ENCODE results near the gene CHST12.

The CHST12 gene

DNA sequence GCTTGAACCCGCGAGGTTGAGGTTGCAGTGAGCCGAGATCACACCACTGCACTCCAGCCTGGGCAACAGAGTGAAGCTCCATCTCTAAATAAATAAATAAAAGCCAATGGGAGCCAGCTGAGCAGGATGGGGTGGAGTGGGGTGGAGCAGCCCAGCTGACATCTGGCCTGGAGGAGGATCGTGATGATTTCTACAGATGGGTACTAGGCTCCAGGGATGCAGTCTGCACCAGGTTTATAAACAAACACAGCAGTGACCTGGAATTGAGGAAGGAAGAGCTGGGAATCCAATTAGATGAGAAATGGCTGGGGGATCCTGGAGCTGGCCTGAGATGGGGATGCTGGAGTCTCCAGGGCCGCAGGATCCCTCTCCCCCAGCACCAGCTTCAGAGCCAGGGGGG, 80.1 kb downstream of the CHST12 start:
- DNase-seq: no peak

DNA sequence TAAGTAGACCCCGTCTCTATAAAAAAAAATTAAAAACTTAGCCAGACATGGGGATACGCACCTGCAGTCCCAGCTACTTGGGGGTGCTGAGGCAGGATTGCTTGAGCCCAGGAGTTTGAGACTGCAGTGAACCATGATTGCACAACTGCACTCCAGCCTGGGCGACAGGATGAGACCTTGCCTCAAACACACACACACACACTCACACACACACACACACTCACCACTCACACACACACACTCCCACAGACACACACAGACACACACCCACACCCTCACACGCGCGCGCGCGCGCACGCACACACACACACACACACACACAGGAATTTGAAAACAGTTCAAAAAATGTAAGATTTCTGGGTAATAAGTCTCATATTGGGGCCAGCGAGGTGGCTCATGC, 81.5 kb downstream of the CHST12 start:
- DNase-seq: no peak

DNA sequence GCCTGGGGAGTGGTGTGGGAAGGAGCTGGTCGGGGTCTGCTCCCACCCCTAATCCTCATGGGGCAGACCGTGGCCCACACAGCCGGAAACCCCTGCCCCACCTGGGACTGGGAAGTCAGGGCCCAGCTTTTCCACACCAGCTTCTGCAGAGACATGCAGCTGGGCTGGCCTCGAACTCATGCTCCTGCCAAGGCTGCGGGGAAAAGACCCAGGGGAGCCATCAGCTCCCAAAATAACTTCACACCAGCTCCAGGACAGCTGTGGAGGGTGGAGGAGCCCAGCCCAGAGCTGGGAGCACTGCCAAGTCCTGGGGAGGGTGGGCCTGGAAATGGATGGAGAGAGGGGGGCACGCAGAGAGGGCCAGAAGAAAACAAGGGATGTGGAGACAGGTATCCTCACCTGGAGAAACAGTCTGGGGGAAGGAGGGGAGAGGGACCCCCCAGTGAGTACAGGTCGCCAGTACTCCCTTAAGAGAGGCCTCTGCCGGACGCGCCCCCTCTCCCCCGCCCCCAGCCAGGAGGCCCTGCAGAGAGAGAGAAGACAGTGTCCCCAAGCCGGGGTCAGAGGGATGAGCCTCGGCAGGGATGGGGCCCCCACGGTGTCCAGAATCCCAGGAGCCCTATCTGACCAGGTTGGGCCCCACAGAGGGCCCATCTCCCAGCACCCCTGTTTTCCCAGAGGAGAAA, 84.3 kb downstream of the CHST12 start:
- DNase-seq: peak; percentile 43

DNA sequence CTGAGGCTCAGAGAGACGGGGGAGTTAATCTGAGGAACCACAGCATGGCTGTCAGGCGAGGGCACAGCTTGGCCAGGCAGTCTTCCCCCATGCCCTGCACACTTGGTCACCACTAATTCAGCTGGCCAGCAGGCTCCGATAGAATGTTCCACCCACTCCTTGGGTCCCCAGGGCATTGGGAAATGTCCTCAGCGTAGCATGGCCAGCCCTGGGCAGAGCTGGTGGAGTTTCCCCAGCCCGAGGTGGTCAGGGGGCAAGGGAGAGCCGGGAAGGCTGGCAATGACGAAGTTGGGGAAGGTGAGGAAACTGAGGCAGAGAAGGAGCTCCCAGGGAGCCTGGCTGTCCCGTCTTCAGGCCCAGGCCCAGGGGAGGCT, 84.8 kb downstream of the CHST12 start:
- DNase-seq: no peak

DNA sequence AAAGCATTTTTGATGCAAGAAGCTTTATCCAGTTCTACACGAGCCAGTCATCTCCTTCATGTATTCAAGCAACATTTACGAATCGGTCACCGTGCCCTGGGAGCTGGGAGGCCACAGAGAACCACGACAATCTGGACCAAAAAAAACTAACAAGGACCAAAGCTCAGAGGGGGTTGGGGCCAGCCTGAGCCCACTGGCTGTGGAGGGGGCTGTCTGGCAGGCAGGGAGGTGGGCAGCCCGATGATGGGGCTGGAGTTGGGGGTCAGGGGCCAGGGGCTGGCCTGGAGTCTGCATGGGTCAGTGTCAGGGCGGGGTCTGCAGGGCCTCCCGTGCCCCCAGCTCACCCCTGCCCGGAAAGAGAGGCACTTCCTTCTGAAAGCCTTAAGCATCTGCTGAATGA, 85.3 kb downstream of the CHST12 start:
- no peak for DNase-seq

DNA sequence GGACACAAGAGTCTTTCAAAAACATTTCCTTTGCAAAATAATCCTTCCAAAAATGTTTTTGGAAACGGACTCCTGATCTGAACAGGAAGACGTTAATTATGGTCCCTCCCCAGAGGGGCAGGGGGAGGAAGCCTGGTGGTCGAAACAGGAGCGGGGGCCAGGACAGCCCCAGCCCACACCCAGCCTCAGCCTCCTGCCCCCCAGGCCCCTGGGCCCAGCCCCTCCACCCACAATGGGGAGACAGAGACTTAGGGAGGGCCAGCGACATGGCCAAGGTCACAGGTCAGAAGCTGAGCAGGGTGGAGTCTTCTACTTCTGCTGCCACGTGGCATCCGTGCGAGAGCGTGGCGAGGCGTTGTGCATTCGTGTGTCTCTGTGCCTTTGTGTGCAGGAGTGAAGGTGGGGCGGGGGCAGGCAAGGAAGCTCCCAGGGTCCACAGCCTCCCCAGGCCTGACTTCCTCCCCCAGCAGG, 86.8 kb downstream of the CHST12 start:
- DNase-seq: no peak

DNA sequence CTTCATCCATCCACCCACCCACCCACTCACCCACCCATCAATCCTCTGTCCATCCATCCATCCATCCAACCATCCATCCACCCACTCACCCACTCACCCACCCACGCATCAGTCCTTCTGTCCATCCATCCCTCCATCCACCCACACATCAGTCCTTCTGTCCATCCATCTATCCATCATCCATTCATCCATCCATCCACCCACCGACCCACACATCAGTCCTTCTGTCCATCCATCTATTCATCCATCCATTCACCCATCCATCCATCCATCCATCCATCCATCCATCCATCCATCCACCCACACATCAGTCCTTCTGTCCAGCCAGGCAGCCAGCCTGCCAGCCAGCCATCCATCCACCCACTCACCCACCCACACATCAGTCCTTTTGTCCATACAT, 88.6 kb downstream of the CHST12 start:
- no peak for DNase-seq

DNA sequence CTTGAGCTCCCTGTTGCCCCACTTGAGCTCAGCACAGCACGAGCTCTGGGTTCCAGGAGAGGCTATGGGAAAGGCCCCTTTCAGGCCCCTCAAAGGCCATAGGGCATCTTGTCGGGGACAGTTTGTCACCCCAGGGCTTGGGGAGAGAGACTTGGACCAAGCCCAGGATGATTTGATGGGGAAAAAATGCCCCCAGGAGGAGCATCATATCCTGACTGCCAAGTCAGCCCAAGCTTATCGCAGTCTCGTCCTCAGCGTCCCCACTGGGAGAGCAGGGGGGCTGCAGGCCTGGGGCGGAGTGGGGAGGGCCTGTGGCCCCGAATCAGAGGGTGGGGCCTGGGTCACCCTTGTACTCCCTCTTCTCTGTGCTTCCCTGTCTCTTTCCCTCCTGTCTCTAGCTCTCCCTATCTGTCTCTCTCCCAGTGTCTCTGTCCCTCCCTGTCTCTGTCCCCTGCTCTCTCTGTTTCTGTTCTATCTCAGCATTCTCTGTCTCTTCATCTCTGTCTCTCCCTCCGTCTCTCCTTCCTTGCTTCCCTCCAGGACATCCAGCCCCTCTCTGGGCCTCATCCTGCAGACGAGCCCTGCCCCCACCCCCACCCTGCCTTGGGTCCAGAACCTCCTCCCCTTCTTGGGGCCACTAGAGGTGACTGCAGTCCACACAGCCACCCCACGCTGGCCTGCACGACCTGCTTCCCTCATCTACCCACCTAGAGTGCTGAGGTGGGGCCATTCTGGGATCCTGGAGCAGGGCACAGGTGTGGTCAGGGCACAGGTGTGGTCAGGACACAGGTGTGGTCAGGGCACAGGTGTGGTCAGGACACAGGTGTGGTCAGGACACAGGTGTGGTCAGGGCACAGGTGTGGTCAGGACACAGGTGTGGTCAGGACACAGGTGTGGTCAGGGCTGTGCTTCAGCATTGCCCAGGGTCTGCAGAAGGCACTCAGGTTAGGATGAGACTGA, 90.1 kb downstream of the CHST12 start:
- peak; percentile 58 for DNase-seq

DNA sequence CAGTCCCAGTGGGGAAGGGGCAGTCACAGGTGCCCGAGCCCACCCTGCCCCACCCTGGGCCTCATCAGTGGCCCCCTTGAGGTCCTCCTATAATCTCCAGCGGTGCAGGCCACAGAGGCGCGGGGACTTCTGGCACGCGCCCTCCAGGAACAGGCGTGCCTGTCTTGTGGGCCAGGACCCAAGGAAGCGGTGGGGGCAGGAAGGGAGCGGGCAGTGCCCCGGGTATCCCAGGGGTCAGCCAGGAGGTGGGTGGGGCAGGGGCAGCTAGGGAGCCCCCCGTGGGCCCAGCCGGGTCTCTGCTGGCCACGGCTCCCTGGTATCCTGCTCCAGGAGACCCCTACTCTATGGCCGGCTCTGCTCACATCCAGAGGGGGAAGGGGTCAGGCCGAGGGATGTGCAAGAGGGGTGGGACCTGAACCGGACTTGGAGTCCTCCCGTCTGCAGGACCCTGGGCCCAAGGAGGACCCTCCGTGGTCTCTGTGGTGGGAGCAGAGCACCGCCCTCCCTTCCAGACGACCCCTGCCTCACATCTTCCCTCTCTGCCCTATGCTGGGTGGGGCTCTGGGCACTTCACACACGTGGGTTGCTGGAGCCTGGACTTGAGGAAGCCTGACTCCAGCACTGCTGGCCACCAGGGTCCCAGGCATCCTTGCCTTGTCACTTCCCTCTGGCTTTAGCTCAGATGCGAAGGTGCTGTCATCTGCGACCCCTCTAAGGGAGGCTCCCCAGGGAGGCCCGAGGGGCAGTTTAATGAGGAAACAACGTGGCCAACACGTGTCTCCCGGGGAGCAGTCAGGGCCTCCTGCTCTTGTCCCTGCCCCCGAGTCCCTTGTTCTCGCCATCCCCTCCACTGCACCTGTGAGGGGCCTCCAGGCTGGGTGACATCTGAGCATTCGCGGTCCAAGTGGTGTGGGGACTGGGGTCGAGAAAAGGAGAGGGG, 91.0 kb downstream of the CHST12 start:
- no peak for DNase-seq

DNA sequence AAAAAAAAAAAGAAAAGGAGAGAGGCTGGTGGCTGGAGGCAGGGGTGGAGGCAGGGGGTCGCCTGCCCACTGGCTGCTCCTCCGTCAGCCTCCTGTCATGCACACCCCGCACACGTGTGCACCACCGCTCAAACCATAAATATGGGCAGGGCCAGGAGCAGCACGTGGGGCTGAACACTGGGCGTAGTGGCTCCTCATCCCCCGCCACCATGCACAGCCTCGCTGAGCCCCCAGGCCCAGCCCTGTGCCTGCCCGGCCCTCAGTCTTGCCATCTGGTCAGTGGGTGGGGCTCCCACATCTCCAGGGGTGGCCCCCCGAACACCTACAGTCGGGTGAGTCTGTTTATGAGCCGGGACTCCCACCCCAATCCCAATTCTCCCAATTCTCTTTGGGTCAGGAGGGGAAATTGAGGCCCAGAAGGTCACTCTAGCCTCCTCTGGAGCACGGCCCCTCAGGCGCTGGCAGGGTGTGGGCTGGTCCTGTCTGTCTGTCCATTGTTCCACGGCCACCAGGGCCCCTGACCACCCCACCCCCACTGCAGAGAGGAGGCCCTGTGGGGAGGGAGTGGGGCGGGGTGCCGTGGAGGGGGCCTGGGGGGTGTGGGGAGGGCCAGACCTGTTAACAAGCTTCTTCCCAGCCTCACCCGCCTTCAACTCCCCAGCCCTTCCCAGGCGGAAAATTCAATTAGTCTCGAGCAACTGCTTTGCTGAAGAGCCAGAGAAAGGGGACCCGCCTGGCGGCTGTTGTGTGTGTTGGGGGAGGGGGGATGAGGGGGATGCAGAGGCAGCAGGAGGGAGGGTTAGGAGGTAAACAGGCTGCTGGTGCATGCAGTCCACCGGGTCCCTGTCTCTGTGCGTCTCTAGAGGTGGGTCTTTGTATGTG, 92.2 kb downstream of the CHST12 start:
- DNase-seq: no peak

DNA sequence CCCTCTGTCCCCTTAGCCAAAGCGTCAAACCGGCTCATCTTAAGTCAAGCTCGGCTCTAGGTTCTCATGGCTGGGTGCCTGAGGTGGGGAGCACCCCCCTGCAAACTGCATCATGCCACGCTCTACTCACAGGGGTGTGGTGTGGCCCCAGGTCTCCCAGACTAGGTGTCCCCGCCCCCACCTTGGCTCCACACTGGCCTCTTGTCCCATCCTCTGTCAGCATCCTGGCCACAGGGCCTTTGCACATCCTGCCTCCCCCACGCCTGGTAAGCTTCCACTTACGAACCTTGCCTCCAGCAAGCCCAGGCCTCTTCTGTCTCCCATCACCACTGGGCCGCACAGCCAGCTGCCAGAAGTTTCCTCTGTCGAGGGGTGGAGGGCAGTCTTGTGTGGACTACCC, 93.0 kb downstream of the CHST12 start:
- DNase-seq: no peak

DNA sequence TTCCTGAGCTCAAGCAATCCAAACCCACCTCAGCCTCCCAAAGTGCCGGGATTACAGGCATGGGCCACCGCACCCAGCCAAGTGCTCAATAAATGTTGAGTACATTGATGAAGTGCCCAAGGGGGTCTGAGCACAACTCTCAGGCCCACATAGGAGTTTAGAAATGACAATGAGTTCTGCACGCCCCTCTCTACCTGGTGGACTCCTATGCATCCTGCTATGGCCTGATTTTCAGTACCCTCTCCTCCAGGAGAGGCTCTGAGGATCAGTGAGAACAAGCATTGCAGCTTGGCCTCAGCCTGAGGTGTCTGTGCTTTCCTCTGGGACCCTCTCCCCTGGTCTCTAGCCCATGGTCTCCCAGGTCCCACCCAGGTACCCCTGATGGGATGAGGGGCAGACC, 93.7 kb downstream of the CHST12 start:
- no peak for DNase-seq

DNA sequence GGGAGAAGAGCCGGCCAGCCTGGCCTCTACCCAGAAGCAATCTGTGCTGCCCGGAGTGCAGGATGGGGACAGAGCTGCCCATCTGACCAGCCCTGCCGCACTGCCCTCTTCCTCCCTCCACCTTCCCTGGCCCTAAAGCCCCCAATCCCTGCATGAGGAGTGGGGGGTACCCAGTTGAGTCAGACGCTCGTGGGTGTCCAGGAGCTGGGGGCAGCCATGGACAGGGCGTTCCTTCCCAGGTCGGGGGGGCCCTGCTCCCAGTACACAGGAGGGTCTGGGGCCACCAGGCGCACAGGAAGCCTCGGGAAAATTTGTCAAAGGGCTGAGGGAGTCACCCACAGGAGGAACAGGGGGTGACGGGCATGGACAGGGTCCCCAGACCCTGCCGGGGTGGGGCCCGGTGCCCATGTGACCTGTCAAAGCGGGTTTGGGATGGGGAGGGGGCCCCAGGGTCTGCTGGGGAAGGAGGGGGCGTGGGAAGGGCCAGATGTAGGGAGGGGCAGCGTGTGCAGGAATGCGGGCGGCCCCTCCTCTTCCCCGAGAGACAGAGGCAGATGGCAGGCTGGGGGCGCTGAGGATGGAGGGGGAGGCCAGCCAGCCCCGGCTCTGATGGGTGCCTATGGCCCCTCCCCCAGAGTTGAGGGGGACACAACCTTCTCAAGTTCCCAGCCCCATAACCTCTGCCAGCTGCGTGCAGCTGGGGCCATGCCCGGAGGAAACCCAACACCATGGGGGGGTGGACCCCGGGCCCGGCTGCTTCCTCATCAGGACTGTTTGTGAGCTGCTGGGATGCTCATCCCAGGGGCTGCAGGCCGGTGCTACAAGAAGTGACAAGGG, 94.3 kb downstream of the CHST12 start:
- DNase-seq: no peak
